Measurements from ENCODE around the gene CD36. TPM values are rescaled to one million over a fixed set of nuclear protein-coding genes. Genes with fewer than 3 reads are reported as not detected.

CD36 gene
- total RNA-seq, 1 experiment from 2014 or later: 0.28 TPM

- Histone ChIP-seq H3K23ac (ENCODE audit: insufficient read length, low read depth, low read length) (no peak overlapping the region), H2BK20ac (ENCODE audit: low read depth, low read length, poor library complexity, severe bottlenecking) (no peak overlapping the region), H2AK5ac (ENCODE audit: insufficient read length, low read length) (no peak overlapping the region), H3K4me2 (ENCODE audit: insufficient read depth, insufficient read length, low read length) (no peak overlapping the region), H3K18ac (ENCODE audit: insufficient read length, low read depth, low read length) (no peak overlapping the region), H4K91ac (ENCODE audit: insufficient read length, low read depth, low read length) (no peak overlapping the region), H4K8ac (replicated peaks; ENCODE audit: insufficient read length, low read depth, low read length) (no peak overlapping the region), H2BK12ac (ENCODE audit: insufficient read length, low read depth, low read length) (no peak overlapping the region), H3K79me1 (ENCODE audit: insufficient read depth, low read depth, low read length, poor library complexity, severe bottlenecking) (no peaks in the 10 kb centered on the region), H4K5ac (ENCODE audit: insufficient read length, low read depth, low read length) (no peak overlapping the region), H3K27ac (ENCODE audit: insufficient read length, low read depth, low read length) (no peak overlapping the region), H3K56ac (ENCODE audit: insufficient read length, low read depth, low read length) (no peak overlapping the region), H3K14ac (ENCODE audit: insufficient read depth, low read length) (no peak overlapping the region), H3K4me1 (ENCODE audit: insufficient read depth, low read length) (no peaks in the 10 kb centered on the region), H2BK5ac (ENCODE audit: insufficient read length, low read length) (no peak overlapping the region), H3K9ac (ENCODE audit: extremely low read depth, insufficient read length, low read length) (no peak overlapping the region), H2BK120ac (ENCODE audit: low read depth, low read length, poor library complexity, severe bottlenecking) (no peak overlapping the region), H3K23me2 (ENCODE audit: insufficient read length, low read depth, low read length, poor library complexity, severe bottlenecking) (no peaks in the 10 kb centered on the region), H2BK15ac (ENCODE audit: low read depth, low read length) (no peak overlapping the region), H4K20me1 (ENCODE audit: control insufficient read depth, insufficient read depth, insufficient read length) (no peaks in the 10 kb centered on the region), H3K9me3 (ENCODE audit: control insufficient read depth, low read depth, low read length) (no peaks in the 10 kb centered on the region), H2AFZ (ENCODE audit: low read length) (no peak overlapping the region), H3K27me3 (ENCODE audit: insufficient read depth, low read length) (no peaks in the 10 kb centered on the region), H3T11ph (ENCODE audit: low read length) (no peak overlapping the region), H3K4ac (ENCODE audit: low read depth, low read length) (no peak overlapping the region), H3K79me2 (ENCODE audit: insufficient read depth, low read length) (no peaks in the 10 kb centered on the region)
- no peak for TF ChIP-seq CTCF (conservative IDR thresholded peaks at IDR 0.05)
- H3K27me3 Mint-ChIP-seq (ENCODE audit: low read depth): no peaks in the 10 kb centered on the region
- H3K36me3 Mint-ChIP-seq (ENCODE audit: insufficient read depth in 1 of 3, low read depth in 3 of 3): no peaks in the 10 kb centered on the region
- H3K27ac Mint-ChIP-seq: no peak overlapping the region; a peak in 1 of 7 replicates
- no peak overlapping the region for H3K4me3 Mint-ChIP-seq
- H3K4me1 Mint-ChIP-seq: no peaks in the 10 kb centered on the region
- H3K9me3 Mint-ChIP-seq: no peaks in the 10 kb centered on the region
- DNase-seq: no peak
- WGBS (ENCODE audit: extremely low coverage, insufficient read length, low lambda C conversion rate): no CpG with 5 or more reads among the region's 13 CpGs
Measured at GRCh38 chr7:80662252-80662651, 23.8 kb downstream of the CD36 start.

All from H9 (cell line).